Stimulated activated CD4-positive, alpha-beta T cell treated with anti-CD3 and anti-CD28 coated beads, Interleukin-1b, Interleukin-23, amount 100 ng/mL, for 1 hour (primary cell): Measurements from ENCODE around the gene CFAP53.
A peak's percentile ranks its signal among the peaks of the same experiment; 100 is the strongest.
"Not testable (repeated sequence)": the region's sequence is repeated elsewhere in the genome, so short reads cannot be mapped to it uniquely, and the experiment has no call there.

Experiments
- DNase-seq, 2 donors: peaks; one replicate each; pipeline ENCODE4 v3.0.0-alpha.2; 2020; ENCODE audit warnings: low read depth in 2 of 2

CFAP53 gene

DNA sequence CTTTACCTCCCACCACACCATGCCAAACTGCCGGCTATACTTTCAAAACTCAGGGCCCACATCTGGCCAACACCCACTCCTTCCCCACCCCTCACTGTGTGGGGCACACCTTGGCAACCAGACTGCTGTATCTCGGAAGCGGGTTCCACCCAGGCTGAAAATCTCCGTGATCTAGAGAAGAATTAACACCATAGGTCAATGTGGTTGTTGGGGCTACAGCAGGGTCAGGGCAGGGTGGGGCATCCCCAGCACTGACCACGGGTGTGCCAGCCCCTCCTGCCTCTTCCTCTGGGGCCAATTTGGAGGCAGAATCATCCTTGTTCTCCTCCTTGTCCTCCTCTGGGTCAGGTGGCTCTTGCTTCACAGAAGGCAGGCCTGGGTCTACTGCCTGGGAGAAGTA lies 6.3 kb upstream of the CFAP53 start:
- no peak for DNase-seq

DNA sequence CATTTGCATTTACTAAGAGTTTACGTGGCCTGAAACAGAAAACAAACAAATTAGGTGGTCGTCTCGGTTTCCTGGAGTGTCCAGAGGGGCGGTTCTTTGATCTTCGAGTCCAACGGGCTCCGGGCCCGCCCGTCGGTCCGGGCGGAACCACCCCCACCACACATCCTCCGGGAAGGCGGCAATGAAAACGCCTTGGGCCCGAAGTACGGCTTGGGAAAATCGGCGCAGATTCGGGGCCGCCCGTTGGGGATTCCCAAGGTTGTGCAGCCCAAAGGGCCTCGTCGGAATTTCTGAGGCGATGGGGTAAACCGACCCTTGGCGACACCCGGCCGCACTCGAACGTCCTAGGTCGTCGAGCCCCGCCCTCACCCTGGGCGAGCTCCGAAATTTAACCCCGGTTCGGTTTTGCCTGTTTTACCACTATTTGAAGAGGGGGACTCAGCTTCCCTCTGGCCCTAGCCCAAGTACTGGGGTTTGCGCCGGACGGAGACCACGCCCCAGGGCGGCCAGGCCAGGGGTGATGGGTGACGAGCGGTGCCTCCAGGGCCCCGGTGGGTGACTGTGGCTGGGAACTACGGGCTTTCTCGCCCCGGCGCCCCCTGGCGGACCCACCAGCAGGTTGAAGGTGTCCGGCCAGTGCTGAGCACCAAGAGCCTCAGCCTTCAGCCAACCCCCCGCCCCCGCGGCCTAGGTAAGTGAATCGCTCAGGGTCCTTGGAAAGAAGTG lies 1.9 kb upstream of the CFAP53 start:
- DNase-seq = peak; percentile 51 to 68

DNA sequence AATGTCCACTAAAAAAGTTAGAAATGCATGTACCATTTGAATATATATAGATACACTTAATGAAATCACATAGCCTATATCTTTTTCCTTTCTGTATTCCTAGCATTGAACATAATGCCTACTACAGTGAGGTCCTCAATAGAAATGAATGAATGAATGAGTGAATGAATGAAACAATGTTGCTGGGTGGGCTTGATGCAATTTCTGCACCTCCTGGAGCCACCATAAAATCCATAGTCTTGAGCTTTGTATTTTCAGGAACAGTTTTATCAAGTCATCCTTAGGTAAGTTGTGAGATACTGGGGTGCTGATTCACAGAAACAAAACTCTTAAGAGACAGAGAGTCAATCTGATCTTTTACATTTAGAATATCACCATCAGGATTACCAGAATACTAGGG lies 3.3 kb downstream of the CFAP53 start:
- DNase-seq = no peak

DNA sequence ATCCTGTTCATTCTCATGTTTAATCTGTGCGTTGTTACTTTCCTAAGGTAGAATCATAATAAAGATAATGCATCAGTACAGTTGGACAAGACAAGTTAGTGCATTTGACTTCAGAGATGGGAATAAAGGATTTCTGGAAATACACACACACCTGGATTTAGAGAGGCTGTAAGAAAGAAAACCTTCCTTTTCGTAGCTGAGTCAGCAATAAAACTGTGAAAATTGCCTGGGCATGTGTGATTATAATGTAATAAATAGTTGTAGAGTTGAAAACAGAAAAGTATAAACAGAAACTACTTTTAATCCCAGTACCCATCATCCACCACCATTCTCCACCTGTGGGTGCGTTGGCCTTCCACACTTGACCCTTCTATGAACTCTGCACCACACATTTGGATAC lies 15.4 kb downstream of the CFAP53 start:
- no peak for DNase-seq

DNA sequence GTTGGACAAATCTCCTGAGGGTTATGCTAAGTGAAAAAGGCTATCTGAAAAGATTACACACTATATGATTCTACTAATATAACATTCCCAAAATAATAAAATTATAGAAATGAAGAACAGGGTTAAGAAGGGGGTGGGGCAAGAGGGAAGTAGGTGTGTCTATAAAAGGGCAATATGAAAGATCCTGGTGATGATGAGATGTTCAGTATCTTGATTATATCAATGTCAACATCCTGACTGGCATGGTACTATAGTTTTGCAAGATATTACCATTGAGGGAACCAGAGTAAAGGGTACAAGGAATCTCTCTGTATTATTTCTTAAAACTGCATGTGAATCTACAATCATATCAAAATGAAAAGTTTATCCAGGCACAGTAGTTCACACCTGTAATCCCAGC lies 16.7 kb downstream of the CFAP53 start:
- DNase-seq = no peak

DNA sequence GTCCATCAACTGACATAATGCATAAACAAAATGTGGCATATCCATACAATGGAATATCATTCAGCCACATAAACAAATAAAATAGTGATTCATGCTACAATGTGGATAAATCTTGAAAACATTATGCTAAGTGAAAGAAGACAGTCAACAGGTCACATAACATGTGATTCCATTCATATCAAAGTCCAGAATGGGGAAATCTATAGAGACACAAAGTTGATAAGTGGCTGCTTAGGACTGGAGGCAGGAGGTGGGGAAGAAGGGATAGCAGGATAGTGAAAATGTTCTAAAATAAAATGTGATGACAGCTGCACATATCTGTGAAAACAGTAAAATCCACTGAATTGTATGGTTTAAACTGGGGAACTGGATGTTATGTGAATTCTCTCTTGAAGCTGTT lies 18.7 kb downstream of the CFAP53 start:
- DNase-seq = no peak

DNA sequence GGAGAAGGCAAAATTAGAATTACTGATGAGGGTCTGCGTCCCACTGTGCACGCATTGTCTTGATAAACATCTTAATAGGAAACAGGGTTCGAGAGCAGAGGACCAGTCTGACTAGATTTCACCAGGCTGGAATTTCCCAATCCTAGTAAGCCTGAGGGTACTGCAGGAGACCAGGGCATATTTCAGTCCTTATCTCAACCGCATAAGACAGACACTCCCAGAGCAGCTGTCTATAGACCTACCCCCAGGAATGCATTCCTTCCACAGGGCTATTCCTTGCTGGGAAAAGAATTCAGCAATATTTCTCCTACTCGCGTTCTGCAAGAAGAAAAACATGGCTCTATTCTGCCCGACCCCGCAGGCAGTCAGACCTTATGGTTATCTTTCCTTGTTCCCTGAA lies 24.5 kb downstream of the CFAP53 start:
- DNase-seq = not testable (repeated sequence)

DNA sequence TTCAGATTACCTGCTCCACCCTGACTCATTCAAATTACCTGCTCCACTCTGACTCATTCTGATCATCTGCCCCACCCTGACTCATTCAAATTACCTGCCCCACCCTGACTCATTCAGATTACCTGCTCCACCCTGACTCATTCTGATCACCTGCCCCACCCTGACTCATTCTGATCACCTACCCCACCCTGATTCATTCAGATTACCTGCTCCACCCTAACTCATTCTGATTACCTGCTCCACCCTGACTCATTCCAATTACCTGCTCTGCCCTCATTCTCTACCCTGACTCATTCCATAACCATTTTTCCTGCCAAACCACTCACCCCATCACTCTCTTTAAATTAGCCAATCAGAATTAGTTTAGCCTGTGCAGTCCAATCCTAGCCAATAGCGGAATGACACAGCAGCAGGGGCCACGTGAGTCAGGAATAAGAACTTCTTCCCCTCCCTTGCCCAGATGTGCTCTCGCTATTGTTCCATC lies 26.2 kb downstream of the CFAP53 start:
- DNase-seq = no peak

DNA sequence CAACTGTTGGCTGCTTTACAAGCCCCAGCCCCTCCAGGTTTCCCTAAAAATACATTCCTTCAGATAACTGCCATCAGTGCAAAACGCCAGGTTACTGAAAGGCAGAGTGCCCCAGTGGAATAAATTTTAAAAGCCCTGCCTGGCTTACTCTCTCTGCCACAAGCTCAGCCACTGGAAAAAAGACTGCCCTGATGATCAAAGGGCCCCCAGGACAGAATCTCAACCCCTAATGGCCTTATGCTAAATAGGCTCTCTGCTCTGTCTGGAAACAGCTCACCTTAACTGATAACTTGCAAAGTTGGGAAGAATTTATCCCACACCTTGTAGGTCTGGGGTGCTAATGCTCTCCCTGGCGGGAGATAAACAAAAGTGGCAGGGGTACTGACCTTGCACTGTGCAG lies 33.9 kb downstream of the CFAP53 start:
- no peak for DNase-seq

DNA sequence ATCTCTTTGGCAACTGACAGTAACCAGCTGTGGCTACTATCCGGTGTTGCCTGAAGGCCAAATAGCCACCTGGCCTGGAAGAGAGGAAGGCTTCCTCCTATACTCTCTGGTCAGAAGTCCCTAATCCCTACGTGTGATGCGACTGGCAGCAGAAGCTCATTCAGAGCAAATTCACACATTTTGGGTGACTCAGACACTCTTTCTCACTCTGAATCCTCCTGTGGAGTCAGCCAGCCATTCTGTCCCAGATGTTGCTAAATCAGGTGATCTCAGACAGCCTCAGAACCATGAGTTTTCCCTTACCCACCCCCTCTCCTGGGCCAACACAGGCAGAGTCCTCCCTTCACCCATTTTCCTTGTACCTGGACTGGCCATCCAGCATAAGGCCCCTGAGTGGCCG lies 34.7 kb downstream of the CFAP53 start:
- no peak for DNase-seq

DNA sequence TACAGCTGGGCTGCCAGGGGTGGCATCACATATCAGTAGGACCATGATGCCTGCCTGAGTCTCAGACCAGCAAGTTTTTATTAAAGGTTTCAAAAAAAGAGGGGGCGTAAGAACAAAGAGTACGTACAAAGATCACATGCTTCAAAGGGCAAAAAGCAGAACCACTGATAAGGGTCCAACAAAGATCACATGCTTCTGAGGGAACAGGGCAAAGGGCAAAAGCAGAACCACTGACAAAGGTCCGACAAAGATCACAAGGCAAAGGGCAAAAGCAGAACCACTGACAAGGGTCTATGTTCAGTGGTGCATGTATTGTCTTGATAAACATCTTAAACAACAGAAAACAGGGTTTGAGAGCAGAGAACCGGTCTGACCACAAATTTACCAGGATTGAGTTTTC lies 46.0 kb downstream of the CFAP53 start:
- not testable (repeated sequence) for DNase-seq

DNA sequence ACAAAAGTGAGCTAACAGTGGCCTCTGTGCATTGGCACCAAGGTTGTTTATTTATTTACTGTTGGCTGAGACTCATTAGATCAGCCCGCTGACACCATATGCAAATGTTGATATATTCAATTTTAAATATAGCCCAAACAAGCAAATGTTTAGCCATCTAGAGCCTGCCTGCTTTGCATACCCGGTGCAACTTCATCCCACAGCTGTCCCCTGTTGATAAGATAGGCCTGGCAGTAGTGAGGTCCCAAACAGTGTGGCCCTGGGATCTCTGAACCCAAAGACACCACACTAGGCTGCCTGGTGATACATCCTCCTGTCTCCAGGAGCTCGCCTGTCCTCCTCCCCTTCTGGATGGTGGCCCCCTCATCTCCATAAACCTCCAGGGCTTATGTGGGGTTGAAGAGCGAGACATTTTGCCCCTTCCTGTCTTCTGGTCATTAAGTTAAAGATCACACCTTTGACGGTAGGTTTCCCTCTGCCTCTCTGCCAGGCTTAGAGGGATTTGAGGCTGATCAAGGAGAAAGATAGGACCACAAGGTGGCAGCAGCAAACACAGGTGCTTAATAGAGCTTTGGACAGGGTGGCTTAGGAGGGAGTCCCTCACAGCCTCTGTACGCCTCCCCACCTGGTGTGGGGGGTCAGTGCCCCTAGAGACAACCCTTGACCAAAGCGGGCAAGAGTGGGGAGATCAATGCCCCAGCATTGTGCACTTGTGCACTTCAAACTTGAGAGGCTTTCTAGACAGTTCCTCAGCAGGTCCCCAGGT lies 47.7 kb downstream of the CFAP53 start:
- DNase-seq = peak in 1 of 2 donors; percentile 2

DNA sequence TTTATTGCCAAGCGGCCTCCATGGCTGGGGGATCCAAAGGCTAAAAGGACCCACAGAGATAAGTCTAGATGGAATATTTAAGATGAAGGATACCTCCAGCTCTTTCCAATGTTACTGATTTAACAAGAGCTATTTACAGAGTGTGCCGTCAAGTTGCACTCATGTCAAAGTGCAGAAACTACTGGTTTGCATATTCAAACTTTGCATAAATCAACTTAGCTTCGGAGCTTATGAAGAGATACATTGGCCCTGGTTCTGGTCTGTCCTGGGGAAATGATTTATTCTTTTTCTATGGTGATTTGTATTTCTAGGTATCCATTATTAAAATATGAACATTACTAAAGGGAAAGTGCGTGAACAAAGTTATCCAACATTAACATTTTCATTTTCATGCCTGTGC lies 57.0 kb downstream of the CFAP53 start:
- no peak for DNase-seq

DNA sequence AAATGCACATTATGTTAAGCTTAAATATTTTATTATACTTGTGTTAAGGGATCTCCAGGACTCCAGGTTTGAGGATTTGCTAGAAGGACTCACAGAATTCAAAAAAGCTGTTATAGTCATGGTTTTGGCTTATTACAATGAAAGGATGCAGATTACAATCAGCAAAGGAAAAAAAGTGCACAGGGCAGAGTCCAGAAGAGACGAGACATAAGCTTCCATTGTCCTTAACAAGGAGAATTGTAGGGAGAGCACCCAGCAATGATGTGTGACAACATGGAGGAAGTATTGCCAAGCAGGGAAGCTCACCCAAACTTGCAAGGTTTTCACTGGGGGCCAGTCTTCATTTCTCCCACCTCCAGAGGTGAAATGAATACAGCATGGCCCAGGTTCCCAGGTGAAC lies 58.6 kb downstream of the CFAP53 start:
- DNase-seq = no peak

DNA sequence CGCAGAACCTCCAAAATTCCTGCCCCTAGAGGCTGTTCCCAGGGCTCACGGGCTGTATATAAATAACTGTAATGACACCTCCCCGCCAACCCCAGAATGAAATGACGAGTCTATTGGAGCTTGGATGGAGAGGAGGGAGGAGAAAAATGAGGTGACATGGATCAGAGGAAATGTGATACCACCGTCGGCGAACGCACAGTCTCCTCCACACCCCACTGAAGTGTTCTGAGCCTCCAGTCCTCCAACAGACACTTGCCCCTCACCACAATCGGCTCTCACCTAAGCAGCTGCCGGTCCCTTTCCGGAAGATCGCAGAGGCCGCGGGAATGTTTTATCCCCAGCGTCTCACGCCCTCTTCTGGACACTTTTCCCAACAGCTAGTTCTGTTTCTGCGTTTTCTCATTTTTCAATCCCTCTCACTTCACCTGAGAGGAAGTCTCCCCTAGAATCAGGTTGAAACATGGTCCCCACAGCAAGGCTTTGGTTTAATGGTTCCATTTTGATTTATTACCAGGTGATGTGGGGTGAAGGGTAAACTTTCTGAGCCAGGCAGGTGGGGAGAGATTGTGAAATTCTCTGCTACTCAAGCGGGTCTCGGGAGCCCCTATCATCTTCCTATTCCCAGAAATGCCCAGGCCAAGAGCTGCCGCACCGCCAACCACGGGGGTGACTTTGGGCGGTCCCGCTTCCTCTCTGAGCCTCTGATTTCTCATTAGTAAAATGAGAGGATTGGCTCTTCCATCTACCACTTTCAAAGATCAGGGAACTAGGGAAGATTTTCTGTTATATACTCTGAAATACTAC lies 62.3 kb downstream of the CFAP53 start:
- no peak for DNase-seq

DNA sequence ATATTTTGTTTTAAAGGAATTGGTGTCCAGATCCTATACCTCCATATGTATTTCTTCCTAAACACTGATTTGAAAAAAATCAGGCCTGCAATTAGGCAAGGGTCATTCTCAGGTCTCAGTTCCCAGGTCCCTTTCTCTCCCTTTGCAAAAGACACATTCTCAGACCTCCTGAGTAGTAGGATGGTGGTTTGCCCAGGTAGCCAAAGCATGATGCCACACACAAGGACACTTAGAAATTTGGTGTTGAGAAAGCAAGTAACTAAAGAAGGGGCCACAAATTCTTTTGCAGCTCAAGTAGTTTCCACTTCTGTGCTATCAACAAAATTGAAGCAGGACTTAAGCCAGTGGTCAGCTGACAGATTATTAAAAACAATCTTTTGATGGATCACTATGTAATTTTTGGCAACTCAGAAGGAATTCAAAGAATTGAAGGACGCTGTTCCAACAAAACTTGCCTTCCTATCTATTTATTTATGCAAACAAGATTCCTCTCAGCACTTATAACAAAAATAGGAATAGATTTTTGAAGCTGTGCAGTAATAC lies 64.7 kb downstream of the CFAP53 start:
- DNase-seq = no peak

DNA sequence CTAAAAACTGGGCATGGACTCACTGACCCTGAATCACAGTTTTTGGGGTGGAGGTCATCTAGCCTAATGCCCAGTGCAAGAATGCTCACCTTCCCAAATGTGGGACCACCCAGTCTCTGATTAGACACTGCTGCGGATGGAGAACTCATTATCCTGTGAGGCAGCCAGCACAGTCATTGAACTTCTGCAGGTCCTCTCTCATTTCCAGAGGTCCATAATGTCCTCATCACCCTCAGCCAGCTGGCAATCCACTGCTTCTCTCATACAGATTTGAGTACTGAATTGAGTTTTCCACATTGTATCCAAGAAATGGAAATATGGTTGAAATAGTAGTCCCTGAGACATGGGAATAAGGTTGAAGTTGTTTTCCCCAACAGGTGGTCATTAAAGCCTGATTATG lies 66.4 kb downstream of the CFAP53 start:
- no peak for DNase-seq

DNA sequence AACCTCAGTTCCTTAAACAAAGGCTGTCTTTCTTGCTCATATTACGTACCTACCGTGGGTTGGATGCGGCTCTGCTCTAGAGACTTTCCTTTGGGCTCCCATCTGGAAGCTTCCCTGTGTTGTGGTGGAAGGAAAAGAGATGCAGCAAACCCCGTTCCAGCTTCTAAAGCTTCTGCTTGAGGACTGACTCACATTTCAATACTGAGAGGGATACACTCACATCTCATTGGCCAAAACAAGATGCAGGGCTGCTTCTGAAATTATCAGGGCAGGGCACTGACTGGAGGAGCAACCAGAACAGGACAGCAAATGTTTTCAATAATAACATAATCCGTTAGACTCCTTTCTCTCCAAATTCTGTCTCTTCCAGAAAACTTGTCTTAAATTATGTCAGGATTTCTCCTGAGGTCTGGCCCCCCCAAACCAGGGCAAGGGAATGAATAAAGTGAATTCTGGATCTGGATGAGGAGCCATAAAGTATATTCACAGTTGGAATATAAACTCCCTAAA lies 66.9 kb downstream of the CFAP53 start:
- no peak for DNase-seq

DNA sequence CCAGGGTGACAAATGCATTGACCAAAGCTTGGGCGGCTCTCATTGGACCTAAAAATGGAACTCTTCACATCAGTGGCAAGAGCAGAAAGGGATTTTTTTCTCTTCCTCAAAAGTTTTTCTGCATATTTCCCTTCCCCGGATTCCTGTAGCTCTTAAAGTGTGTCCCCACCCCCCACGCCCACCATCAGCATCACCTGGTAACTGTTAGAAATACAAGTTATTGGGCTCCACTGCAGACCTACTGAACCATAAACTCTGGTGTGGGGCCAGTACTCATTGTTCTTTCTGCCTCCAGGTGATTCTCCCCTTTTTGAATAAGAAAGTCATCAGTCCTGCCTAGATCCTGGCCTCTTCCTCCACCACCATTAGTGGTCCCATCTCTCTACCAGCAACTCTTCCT lies 70.0 kb downstream of the CFAP53 start:
- no peak for DNase-seq

DNA sequence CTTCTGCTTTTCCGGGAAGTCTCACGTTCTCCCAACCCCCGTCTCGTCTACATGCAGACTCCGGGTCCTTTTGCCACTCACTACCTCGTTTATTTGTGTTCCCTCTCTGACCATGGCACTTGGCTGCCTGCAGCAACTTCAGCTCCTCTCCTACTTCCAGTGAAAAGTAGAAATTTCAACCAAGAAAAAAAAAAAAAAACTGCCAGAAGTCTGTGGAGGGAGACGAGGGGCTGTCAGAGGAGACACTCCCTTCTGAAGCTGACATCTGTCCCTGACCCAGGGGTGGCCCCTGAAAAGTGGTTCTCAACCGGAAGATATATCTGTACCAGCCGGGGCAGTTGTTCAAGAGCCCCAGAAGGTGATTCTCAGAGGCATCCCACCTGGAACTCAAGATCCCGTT lies 70.6 kb downstream of the CFAP53 start:
- DNase-seq = no peak

DNA sequence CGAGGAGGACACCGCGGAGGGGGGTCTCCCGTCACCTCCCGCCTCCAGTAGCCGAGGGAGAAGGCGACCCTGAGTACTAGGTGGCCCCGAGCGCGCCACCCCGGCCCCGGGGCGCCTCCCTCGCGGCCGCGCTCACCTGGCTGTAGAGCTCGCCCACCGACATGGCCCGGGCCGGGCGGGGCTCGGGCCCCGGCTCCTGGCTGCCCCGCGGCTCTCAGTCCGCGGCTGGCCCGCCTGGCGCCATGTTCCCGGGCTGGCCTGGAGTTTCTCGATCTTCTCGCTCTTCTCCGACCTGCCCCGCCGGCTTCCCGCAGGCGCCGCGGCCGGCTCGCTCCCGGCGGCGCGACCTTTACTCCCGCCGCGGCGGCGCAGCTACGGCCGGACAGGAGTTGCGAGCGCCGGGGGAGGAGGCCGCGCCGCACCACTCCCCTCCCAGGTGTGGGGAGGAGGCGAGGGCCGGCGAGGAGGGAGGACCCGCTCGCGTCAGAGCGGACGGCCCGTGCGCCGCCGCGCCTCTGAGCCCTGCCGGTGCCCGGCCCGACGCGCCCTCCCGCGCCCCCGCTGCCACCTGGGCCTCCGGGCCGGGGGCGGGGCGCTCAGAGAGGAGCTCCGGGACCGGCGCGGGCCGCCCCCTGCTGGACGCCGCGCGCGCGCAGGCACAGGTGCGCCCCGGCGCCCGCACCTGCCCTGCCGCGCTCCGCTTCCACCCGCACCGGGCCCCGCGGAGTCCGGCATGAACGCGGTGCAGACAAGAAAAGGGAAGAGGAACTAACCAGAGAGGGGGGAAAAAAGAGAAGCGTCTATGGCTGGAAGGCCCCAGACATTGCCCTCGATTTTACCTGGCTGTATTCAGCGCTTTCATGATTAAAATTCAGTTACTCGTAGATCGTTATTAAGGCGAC lies 71.4 kb downstream of the CFAP53 start, which contains the start of gene MYO5B:
Gene MYO5B (minus strand): TSS at position 517 of the 902 bp plus-strand sequence. CDS start 354 bp downstream, at position 163.
- peak in 1 of 2 donors; percentile 27 for DNase-seq
